Thymus (tissue), 11 donors: ENCODE measurements around the gene RSRC1. TPM values are rescaled to one million over a fixed set of nuclear protein-coding genes. Genes with fewer than 3 reads are reported as not detected.
"Not testable (repeated sequence)": the region's sequence is repeated elsewhere in the genome, so short reads cannot be mapped to it uniquely, and the experiment has no call there.

Experiments used
- DNase-seq, 9 donors: peaks; one replicate each; pipeline ENCODE4 v3.0.0-alpha.2; 2013; ENCODE audit warnings: low spot score in 9 of 9, low read depth in 6 of 9, missing footprints in 1 of 9
- H3K27ac ChIP-seq, 2 donors: one replicate each; pipeline ENCODE4 v1.5.1; 2013; ENCODE audit warnings: control low read depth in 1 of 2, low read depth in 1 of 2, low read length in 1 of 2, mild to moderate bottlenecking in 1 of 2, moderate library complexity in 1 of 2
- H3K27me3 ChIP-seq, 2 donors: one replicate each; pipeline ENCODE4 v1.5.1; 2013; ENCODE audit warnings: low read length in 1 of 2; ENCODE audit not compliant: control insufficient read depth in 2 of 2, insufficient read depth in 1 of 2
- H3K36me3 ChIP-seq, 2 donors: one replicate each; pipeline ENCODE4 v1.5.1; 2013; ENCODE audit warnings: low read length in 1 of 2, mild to moderate bottlenecking in 1 of 2, moderate library complexity in 1 of 2; ENCODE audit not compliant: control insufficient read depth in 2 of 2, insufficient read depth in 2 of 2
- H3K4me1 ChIP-seq, 2 donors: one replicate each; pipeline ENCODE4 v1.5.1; 2013; ENCODE audit warnings: low read length in 2 of 2; ENCODE audit not compliant: control insufficient read depth in 2 of 2, insufficient read depth in 2 of 2
- H3K4me3 ChIP-seq, 2 donors: one replicate each; pipeline ENCODE4 v1.5.1; 2013; ENCODE audit warnings: low read length in 2 of 2, control low read depth in 1 of 2, mild to moderate bottlenecking in 1 of 2
- H3K9me3 ChIP-seq, 2 donors: one replicate each; pipeline ENCODE4 v1.5.1; 2013; ENCODE audit warnings: low read length in 1 of 2, mild to moderate bottlenecking in 1 of 2; ENCODE audit not compliant: control insufficient read depth in 2 of 2, insufficient read depth in 1 of 2
- WGBS: extraction: QIAGEN DNeasy Blood & Tissue Kit; methylation state at CpG from one replicate; pipeline ENCODE4 v1.1.7; 2013; 5-methylcytosine and 5-hydroxymethylcytosine counted together
- polyA plus RNA-seq: library from polyadenylated mRNA; stranded (reverse); fragments of 200-250 nt; gene quantifications from one replicate; pipeline ENCODE4 v1.2.3, GENCODE V29; 2013
- total RNA-seq: library from RNA; stranded (reverse); fragments of 120-200 nt; gene quantifications from one replicate; pipeline ENCODE4 v1.2.4, GENCODE V29; 2013
- donor health status: healthy.

Gene RSRC1
- total and polyA plus RNA-seq, 2 donors: 19.4 to 44.3 TPM

GRCh38 chr3:158217992-158218391, 108.1 kb downstream of the RSRC1 start:
- no peak overlapping the region for H3K4me3 ChIP-seq
- no peak for DNase-seq
- no peak overlapping the region for H3K27ac ChIP-seq
- WGBS: 91% methylated on average over 3 of the region's 3 CpGs
- H3K4me1 ChIP-seq: no peaks in the 10 kb centered on the region
- no peaks in the 10 kb centered on the region for H3K36me3 ChIP-seq
- H3K27me3 ChIP-seq: no peaks in the 10 kb centered on the region
- no peaks in the 10 kb centered on the region for H3K9me3 ChIP-seq

DNA sequence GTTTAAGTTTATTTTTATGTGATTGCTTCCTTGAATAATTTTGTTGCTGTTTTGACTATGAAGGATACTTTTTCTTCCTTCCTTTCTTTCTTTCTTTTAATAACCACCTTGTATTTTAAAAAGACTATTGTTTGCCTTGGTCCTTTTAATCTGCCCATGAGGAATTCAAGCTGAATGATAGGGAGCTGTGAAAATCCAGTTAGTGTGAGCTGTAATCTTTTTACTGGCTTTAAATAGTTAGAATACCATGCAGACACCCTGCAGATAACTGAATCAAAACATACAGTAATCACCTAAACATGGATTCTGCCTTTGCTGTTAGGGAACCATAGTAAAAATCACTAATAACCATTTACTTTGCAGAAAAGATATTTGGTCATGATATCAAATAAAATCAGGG, 110.7 kb downstream of the RSRC1 start:
- H3K27ac ChIP-seq: no peak overlapping the region
- no peaks in the 10 kb centered on the region for H3K9me3 ChIP-seq
- no peaks in the 10 kb centered on the region for H3K36me3 ChIP-seq
- no peaks in the 10 kb centered on the region for H3K27me3 ChIP-seq
- H3K4me1 ChIP-seq: no peaks in the 10 kb centered on the region
- no peak for DNase-seq
- no peak overlapping the region for H3K4me3 ChIP-seq

DNA sequence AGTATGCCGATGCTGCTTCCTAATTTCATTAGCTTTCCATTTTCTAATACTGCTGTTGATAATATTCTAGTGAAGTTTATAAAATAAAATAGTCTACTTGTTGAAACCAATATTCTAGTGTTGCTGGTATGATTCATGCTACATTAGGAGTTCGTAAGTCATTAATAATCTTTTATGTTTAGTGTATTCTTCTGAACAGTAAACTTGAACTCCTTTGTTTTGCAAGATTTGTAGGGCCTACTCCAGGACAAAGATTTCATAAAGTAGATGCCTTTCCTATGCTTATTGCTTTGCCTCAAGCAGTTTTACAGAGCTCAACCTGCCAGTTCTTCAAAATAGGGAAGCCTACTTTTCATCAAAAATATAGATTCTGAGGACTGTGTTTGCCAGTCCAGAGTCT, 111.5 kb downstream of the RSRC1 start:
- H3K9me3 ChIP-seq: no peaks in the 10 kb centered on the region
- no peak overlapping the region for H3K4me3 ChIP-seq
- over 99% methylated on average over 2 of the region's 2 CpGs for WGBS
- no peaks in the 10 kb centered on the region for H3K4me1 ChIP-seq
- H3K27ac ChIP-seq: no peak overlapping the region
- H3K36me3 ChIP-seq: no peaks in the 10 kb centered on the region
- no peaks in the 10 kb centered on the region for H3K27me3 ChIP-seq
- no peak for DNase-seq

DNA sequence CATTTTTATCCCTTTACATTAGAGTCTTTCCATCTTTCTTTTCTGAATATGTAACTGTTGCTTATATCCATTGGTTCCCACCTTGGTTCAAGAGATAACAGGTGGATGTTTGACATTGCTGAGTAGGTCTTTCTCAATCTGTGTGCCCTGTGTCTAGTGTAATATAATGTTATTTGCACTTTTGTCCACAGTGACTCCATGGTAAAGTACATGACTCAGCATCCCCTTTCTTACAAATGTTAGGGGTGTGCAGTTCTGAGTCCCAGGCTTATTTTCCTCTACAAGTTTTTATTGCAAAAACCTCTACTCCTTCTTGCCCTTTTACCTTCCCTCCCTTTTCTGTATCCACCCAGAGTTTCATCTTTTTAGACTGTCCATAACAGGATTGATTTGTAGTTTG, 116.5 kb downstream of the RSRC1 start:
- H3K4me3 ChIP-seq: no peak overlapping the region
- no peak for DNase-seq
- H3K27me3 ChIP-seq: no peaks in the 10 kb centered on the region
- H3K36me3 ChIP-seq: no peaks in the 10 kb centered on the region
- no peak overlapping the region for H3K27ac ChIP-seq
- H3K4me1 ChIP-seq: no peaks in the 10 kb centered on the region
- no peaks in the 10 kb centered on the region for H3K9me3 ChIP-seq

GRCh38 chr3:158228942-158229341, 119.1 kb downstream of the RSRC1 start:
- H3K27me3 ChIP-seq, H3K36me3 ChIP-seq, H3K4me1 ChIP-seq, DNase-seq, H3K9me3 ChIP-seq, H3K27ac ChIP-seq, H3K4me3 ChIP-seq: not testable (repeated sequence)
- 96% methylated on average over 10 of the region's 10 CpGs for WGBS

DNA sequence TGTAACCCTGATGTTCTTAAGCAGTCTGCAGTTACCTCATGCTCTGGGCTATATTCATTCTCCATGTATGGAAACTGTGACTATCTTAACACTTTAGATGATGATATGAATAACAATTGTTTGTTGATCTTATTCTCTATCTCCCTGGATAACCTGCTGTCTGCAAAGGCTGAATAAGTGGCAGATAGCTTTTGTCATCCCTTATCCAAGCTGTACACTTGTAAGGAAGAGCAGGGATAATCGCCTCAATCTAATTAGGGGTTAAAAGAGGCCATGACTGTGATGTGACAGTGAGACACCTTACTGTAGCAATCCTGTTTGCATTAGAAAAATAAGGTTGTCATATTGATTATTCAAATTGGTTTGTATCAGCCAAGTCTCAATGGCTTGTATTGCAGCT, 123.9 kb downstream of the RSRC1 start:
- Histone ChIP-seq H3K9me3 (no peaks in the 10 kb centered on the region), H3K27ac (no peak overlapping the region), H3K27me3 (no peaks in the 10 kb centered on the region), H3K36me3 (no peaks in the 10 kb centered on the region), H3K4me1 (no peaks in the 10 kb centered on the region), H3K4me3 (no peak overlapping the region)
- no peak for DNase-seq
- 96% methylated on average over 1 of the region's 1 CpG for WGBS

- no peak for DNase-seq
- H3K4me3 ChIP-seq: no peak overlapping the region
- WGBS: 97% methylated on average over 1 of the region's 1 CpG
- H3K36me3 ChIP-seq: no peaks in the 10 kb centered on the region
- H3K27ac ChIP-seq: no peak overlapping the region
- H3K27me3 ChIP-seq: no peaks in the 10 kb centered on the region
- no peaks in the 10 kb centered on the region for H3K4me1 ChIP-seq
- no peaks in the 10 kb centered on the region for H3K9me3 ChIP-seq
Measured at GRCh38 chr3:158244274-158244673, 134.4 kb downstream of the RSRC1 start.

DNA sequence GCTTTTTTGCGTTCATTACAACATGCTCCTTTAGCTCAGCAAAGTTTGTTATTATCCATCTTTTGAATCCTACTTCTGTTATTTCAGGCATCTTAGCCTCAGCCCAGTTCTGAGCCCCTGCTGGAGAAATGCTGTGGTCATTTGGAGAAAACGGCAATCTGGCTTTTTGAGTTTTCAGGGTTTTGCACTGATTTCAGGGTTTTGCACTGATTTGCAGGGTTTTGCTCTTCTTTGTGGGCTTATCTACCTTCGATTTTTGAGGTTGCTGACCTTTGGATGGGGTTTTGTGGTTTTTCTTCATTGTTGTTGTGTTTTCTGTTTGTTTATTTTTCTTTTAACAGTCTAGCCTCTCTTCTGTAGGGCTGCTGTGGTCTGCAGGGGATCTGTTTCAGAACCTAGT, 137.4 kb downstream of the RSRC1 start:
- Histone ChIP-seq H3K4me1 (no peaks in the 10 kb centered on the region), H3K4me3 (no peak overlapping the region), H3K9me3 (no peaks in the 10 kb centered on the region), H3K27me3 (no peaks in the 10 kb centered on the region), H3K36me3 (no peaks in the 10 kb centered on the region), H3K27ac (no peak overlapping the region)
- WGBS: 94% methylated on average over 3 of the region's 3 CpGs
- DNase-seq: no peak

DNA sequence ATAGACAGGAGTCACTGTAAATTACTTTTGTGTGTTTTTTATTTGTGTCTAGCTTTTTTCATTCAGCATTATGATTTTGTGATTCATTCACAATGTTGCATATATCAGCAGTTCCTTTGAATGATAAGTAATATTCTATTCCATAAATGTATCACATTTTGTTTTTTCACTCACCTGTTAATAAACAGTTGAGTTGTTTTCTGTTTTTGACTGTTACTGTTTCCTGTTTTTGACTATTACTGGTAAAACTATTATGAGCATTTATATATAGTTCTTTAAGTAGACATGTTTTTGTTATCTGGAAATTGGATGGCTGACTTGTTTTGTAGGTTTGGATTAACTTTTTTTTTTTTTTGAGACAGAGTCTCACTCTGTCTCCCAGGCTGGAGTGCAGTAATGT, 138.4 kb downstream of the RSRC1 start:
- no peak overlapping the region for H3K4me3 ChIP-seq

GRCh38 chr3:158249183-158249582, 139.3 kb downstream of the RSRC1 start:
- no peaks in the 10 kb centered on the region for H3K4me1 ChIP-seq
- no peak overlapping the region for H3K27ac ChIP-seq
- no peaks in the 10 kb centered on the region for H3K9me3 ChIP-seq
- DNase-seq: no peak
- H3K4me3 ChIP-seq: no peak overlapping the region
- no peaks in the 10 kb centered on the region for H3K36me3 ChIP-seq
- H3K27me3 ChIP-seq: no peaks in the 10 kb centered on the region
- WGBS: 95% methylated on average over 2 of the region's 2 CpGs

More for the DNA sequence above, 138.4 kb downstream of the RSRC1 start:
- Histone ChIP-seq H3K27ac (no peak overlapping the region), H3K36me3 (no peaks in the 10 kb centered on the region), H3K9me3 (no peaks in the 10 kb centered on the region), H3K4me1 (no peaks in the 10 kb centered on the region), H3K27me3 (no peaks in the 10 kb centered on the region)
- DNase-seq: no peak
